Calu3 (cell line): Measurements from ENCODE around the gene PDCL3. TPM values are rescaled to one million over a fixed set of nuclear protein-coding genes. Genes with fewer than 3 reads are reported as not detected.

Experiments
- Bru-seq: library from RNA; stranded (reverse); fragments of 400-500 nt; gene quantifications from one replicate; lab custom pipeline; 2021; lab: Mats Ljungman, UMichigan
- BruChase-seq, 2 experiments: library from RNA; stranded (reverse); fragments of 400-500 nt; gene quantifications; one replicate each; lab custom pipeline; 2021; lab: Mats Ljungman, UMichigan
- BruUV-seq: library from RNA; stranded (reverse); fragments of 400-500 nt; replicated peaks from 2 replicates; lab custom pipeline; 2021; lab: Mats Ljungman, UMichigan
- CTCF ChIA-PET: fragments of 300-600 bp; sonication (Branson Sonifier 250); formaldehyde crosslinking; loops from one replicate; lab custom pipeline; 2022; ENCODE audit warnings: antibody characterized with exemption; lab: Charles Lee
- DNase-seq: peaks from one replicate; pipeline ENCODE4 v3.0.0; 2022
- H3K27ac Mint-ChIP-seq: one replicate; pipeline ENCODE4 v1.8.0; 2022; ENCODE audit warnings: mixed read lengths; ENCODE audit not compliant: unreplicated experiment
- H3K27me3 Mint-ChIP-seq: one replicate; pipeline ENCODE4 v1.8.0; 2022; ENCODE audit warnings: mixed read lengths; ENCODE audit not compliant: unreplicated experiment
- H3K36me3 Mint-ChIP-seq: one replicate; pipeline ENCODE4 v1.8.0; 2022; ENCODE audit warnings: mild to moderate bottlenecking, moderate library complexity, mixed read lengths; ENCODE audit not compliant: insufficient read depth, unreplicated experiment
- H3K4me1 Mint-ChIP-seq: one replicate; pipeline ENCODE4 v1.8.0; 2022; ENCODE audit warnings: mild to moderate bottlenecking, low read depth, mixed read lengths; ENCODE audit not compliant: unreplicated experiment
- H3K4me3 Mint-ChIP-seq: one replicate; pipeline ENCODE4 v1.8.0; 2022; ENCODE audit warnings: mild to moderate bottlenecking, low read depth, moderate library complexity, mixed read lengths; ENCODE audit not compliant: unreplicated experiment
- H3K9me3 Mint-ChIP-seq: one replicate; pipeline ENCODE4 v1.8.0; 2022; ENCODE audit warnings: low read depth, mixed read lengths; ENCODE audit not compliant: unreplicated experiment
- intact Hi-C: fragments of 100-400 bp; cut with micrococcal nuclease; formaldehyde crosslinking; loops from one replicate; pipeline ENCODE4 v1.10.0; 2022; ENCODE audit not compliant: unreplicated experiment
- long read RNA-seq: library from polyadenylated mRNA; stranded (forward); transcript quantifications from one replicate; pipeline ENCODE4 v2.0.0, GENCODE V29; 2022
- total RNA-seq: library from RNA; stranded (reverse); gene quantifications from 2 replicates; pipeline ENCODE4 v1.2.3, GENCODE V29; 2022
- TF ChIP-seq, protein P1 (sequence below): fragments of 200-600 bp; IDR thresholded peaks from one replicate; pipeline ENCODE4 v1.8.0; 2022; ENCODE audit warnings: antibody characterized with exemption; ENCODE audit not compliant: unreplicated experiment

PDCL3 gene
- 23.0 and 27.8 TPM in 2 replicates for total RNA-seq
- Bru-seq, nascent RNA: percentile 58 among the genes with signal in this experiment
- percentile 72 among the genes with signal in this experiment for BruChase-seq, experiment 1, labeled RNA remaining after a 6-hour chase
- percentile 62 among the genes with signal in this experiment for BruChase-seq, experiment 2, labeled RNA remaining after a 2-hour chase
- long read RNA-seq, transcript PDCL3-201 (6 exons, 1,337 nt): major isoform, 108 of 111 reads
- long read RNA-seq, partial matches to known transcripts: 2 of 111 reads
- long read RNA-seq, other reads (novel, unspliced or antisense): 1 of 111 reads

DNA sequence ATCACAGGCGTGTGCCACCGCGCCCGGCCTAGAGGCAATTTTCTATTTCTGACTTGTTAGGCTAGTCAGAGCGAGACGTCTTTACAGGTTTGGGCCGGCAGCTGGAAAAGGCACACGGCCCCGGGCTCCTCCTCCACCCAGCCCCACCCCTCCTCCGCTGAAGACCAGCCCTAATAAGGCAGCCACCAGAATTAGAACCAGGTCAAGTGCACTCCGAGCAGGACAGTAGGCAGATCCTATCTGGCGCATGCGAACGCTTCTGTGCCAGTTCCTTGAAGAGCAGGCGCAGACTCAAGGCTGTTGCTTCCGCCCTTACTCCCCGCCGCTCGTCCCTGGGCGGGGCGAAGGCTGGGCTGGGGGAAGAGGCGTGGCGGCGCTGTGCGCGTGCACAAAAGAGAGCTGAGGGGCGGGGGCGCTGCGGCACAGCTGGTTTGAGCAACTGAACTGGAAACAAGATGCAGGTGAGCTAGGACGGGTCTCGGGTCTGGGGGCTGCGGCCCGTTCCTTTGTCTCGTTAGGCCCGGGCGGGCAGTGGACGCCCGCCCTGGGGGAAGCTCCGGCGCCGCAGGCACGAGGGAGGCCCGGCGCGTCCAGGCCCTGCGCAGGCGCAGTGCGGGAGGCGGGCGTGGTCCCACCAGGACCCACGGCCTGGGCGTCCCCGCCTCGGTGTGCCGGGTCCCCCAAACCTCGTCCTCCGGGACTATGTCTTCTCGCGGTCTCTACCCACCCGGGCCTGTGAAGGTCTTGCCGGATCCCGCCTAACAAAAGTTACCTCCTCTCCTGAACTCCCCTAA is at the start of gene PDCL3:
PDCL3 (plus strand) TSS at position 381 of the 794 bp plus-strand sequence; CDS start at position 456, 75 bp downstream.
- BruUV-seq: no TSS peak
- TF ChIP-seq, protein P1, sequence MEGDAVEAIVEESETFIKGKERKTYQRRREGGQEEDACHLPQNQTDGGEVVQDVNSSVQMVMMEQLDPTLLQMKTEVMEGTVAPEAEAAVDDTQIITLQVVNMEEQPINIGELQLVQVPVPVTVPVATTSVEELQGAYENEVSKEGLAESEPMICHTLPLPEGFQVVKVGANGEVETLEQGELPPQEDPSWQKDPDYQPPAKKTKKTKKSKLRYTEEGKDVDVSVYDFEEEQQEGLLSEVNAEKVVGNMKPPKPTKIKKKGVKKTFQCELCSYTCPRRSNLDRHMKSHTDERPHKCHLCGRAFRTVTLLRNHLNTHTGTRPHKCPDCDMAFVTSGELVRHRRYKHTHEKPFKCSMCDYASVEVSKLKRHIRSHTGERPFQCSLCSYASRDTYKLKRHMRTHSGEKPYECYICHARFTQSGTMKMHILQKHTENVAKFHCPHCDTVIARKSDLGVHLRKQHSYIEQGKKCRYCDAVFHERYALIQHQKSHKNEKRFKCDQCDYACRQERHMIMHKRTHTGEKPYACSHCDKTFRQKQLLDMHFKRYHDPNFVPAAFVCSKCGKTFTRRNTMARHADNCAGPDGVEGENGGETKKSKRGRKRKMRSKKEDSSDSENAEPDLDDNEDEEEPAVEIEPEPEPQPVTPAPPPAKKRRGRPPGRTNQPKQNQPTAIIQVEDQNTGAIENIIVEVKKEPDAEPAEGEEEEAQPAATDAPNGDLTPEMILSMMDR: no peak
- DNase-seq: peak; percentile 96
- Mint-ChIP-seq H3K4me3 (peak within 1 kb of the TSS; percentile 85), H3K27me3 (no peaks in the 10 kb centered on the region), H3K36me3 (peaks cover 27% of the 10 kb centered on the region), H3K4me1 (no peaks in the 10 kb centered on the region), H3K27ac (peak within 1 kb of the TSS; percentile 62), H3K9me3 (no peaks in the 10 kb centered on the region)
- CTCF ChIA-PET: interaction anchor here (0.6 to 0.9 kb wide), 8 partner anchors 8 to 382 kb away, joined by 3 to 7 read pairs (median 3); no protein-coding TSS in a partner anchor
- intact Hi-C loops: loop anchor here (5.0 kb wide), 1 partner anchor 141 kb away; no protein-coding TSS in a partner anchor

DNA sequence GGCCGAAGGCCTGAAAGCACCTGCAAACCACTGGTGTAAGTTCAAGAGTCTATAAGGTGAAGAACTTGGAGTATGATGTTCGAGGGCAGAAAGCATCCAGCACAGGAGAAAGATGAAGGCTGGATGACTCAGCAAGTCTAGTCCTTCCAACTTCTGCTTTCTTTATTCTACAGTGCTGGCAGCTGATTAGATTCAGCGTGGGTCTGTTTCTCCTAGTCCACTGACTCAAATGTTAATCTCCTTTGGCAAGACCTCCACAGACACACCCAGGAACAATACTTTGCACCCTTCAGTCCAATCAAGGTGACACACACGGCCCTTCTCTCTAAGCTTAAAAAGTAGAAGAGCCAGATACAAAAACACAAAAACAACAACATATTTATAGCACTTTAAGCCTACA is 49.1 kb upstream of the PDCL3 start:
- Mint-ChIP-seq H3K27me3 (no peaks in the 10 kb centered on the region), H3K27ac (no peak overlapping the region), H3K4me3 (no peak overlapping the region), H3K36me3 (no peaks in the 10 kb centered on the region), H3K9me3 (no peaks in the 10 kb centered on the region), H3K4me1 (no peaks in the 10 kb centered on the region)
- no peak for DNase-seq
- intact Hi-C loops: no loop called here
- BruUV-seq: no TSS peak
- CTCF ChIA-PET: no interaction called here
- TF ChIP-seq, protein P1: no peak

DNA sequence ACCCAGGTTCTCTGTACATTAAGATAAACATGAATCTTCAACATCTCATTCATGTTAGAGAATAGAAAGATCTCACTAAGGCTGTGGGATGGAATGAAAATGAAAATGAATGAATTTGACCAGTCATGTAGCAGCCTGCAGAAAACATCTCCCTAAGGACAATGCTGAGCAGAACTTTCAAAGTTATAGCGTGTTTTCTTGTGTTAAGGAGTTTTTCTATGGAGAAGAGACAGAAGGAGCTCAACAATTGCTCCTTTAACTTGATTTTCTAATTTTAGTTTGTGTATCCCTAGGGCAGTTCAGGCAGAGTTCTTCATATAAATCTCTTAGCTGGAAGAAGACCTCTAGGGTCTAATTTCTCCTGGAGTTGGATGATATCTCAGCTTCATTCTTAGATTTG is 45.2 kb upstream of the PDCL3 start:
- TF ChIP-seq, protein P1: no peak
- no peaks in the 10 kb centered on the region for H3K27me3 Mint-ChIP-seq
- H3K4me3 Mint-ChIP-seq: no peak overlapping the region
- no TSS peak for BruUV-seq
- no peak for DNase-seq
- CTCF ChIA-PET: no interaction called here
- no peaks in the 10 kb centered on the region for H3K36me3 Mint-ChIP-seq
- H3K4me1 Mint-ChIP-seq: peaks cover 15% of the 10 kb centered on the region
- intact Hi-C loops: no loop called here
- H3K9me3 Mint-ChIP-seq: no peaks in the 10 kb centered on the region
- H3K27ac Mint-ChIP-seq: no peak overlapping the region

DNA sequence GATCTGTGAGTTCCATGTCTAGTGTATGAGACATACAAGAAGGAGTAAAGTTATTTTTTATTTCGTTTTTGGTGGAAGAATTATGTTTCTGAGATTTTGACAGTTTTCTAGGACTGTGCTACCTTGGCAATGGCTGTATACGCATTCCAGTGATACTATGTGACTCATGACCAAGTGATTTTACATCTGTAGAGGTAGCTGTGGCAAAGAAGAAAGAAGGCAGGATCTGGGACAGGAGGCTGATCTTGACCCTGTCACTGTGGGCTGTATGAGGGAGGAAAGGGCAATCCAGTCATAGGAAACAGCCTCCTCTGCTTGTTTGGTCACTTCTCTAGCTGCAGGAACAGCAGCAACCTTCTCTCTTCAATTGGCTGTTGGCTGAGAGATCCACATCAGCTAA is 44.0 kb upstream of the PDCL3 start:
- Mint-ChIP-seq H3K4me3 (no peak overlapping the region), H3K27me3 (no peaks in the 10 kb centered on the region), H3K9me3 (no peaks in the 10 kb centered on the region), H3K36me3 (no peaks in the 10 kb centered on the region), H3K4me1 (peaks cover 15% of the 10 kb centered on the region), H3K27ac (no peak overlapping the region)
- intact Hi-C loops: no loop called here
- DNase-seq: no peak
- CTCF ChIA-PET: no interaction called here
- BruUV-seq: no TSS peak
- TF ChIP-seq, protein P1: no peak
